SJSA1 (cell line): ENCODE measurements around the gene PIP4K2A. TPM values are rescaled to one million over a fixed set of nuclear protein-coding genes. Genes with fewer than 3 reads are reported as not detected.
A peak's percentile ranks its signal among the peaks of the same experiment; 100 is the strongest.

Source experiments
- DNase-seq, 2 experiments: peaks; one replicate each; pipeline ENCODE4 v3.0.0-alpha.2; 2015 to 2020; ENCODE audit warnings: low spot score in 2 of 2, low read depth in 1 of 2
- H3K27ac ChIP-seq: fragments of 250-450 bp; sonication (Bioruptor Pico); 2 replicates; pipeline ENCODE4 v1.5.1; 2020; ENCODE audit warnings: mild to moderate bottlenecking, moderate library complexity
- H3K27me3 ChIP-seq: fragments of 250-450 bp; sonication (Bioruptor Pico); replicated peaks from 2 replicates; pipeline ENCODE4 v1.5.1; 2020; ENCODE audit warnings: mild to moderate bottlenecking, moderate library complexity
- H3K36me3 ChIP-seq: fragments of 250-450 bp; sonication (Bioruptor Pico); 2 replicates; pipeline ENCODE4 v1.5.1; 2020; ENCODE audit warnings: mild to moderate bottlenecking
- H3K4me1 ChIP-seq: fragments of 250-450 bp; sonication (Bioruptor Pico); replicated peaks from 2 replicates; pipeline ENCODE4 v1.6.1; 2021; ENCODE audit warnings: mild to moderate bottlenecking
- H3K4me3 ChIP-seq: fragments of 250-450 bp; sonication (Bioruptor Pico); 2 replicates; pipeline ENCODE4 v1.5.1; 2020; ENCODE audit warnings: mild to moderate bottlenecking
- H3K9me3 ChIP-seq: fragments of 250-450 bp; sonication (Bioruptor Pico); replicated peaks from 2 replicates; pipeline ENCODE4 v1.5.1; 2020; ENCODE audit warnings: mild to moderate bottlenecking
- total RNA-seq: library from RNA; depleted of rRNA; stranded (reverse); fragments of >200 nt; shearing (Covaris generic); gene quantifications from 2 replicates; pipeline ENCODE4 v1.2.3, GENCODE V29; 2014

Gene PIP4K2A
- total RNA-seq, 1 experiment from 2014 or later, result 51.7 TPM

- peak overlapping the region; percentile 53 for H3K27ac ChIP-seq
- no peaks in the 10 kb centered on the region for H3K27me3 ChIP-seq
- H3K4me1 ChIP-seq, result peaks cover 39% of the 10 kb centered on the region
- no peaks in the 10 kb centered on the region for H3K9me3 ChIP-seq
- DNase-seq, result no peak
- no peak overlapping the region for H3K4me3 ChIP-seq
- H3K36me3 ChIP-seq, result peaks cover 18% of the 10 kb centered on the region
Measured at GRCh38 chr10:22605168-22605567, 109.2 kb downstream of the PIP4K2A start.

- Histone ChIP-seq H3K4me1 (peaks cover 44% of the 10 kb centered on the region), H3K27me3 (no peaks in the 10 kb centered on the region), H3K36me3 (peaks cover 18% of the 10 kb centered on the region), H3K9me3 (no peaks in the 10 kb centered on the region), H3K27ac (peak overlapping the region; percentile 53), H3K4me3 (no peak overlapping the region)
- no peak for DNase-seq
Measured at GRCh38 chr10:22604344-22605126, 109.8 kb downstream of the PIP4K2A start.

- H3K27me3 ChIP-seq, result no peaks in the 10 kb centered on the region
Measured at GRCh38 chr10:22603581-22603980, 110.8 kb downstream of the PIP4K2A start.

GRCh38 chr10:22601618-22602017 is 112.8 kb downstream of the PIP4K2A start:
- Histone ChIP-seq H3K9me3 (no peaks in the 10 kb centered on the region), H3K27ac (no peak overlapping the region), H3K36me3 (peaks cover 3% of the 10 kb centered on the region; the same call in 1 of the 2 replicates), H3K4me3 (no peak overlapping the region), H3K27me3 (no peaks in the 10 kb centered on the region), H3K4me1 (peaks cover 62% of the 10 kb centered on the region)
- no peak for DNase-seq

More at GRCh38 chr10:22603581-22603980, 110.8 kb downstream of the PIP4K2A start:
- Histone ChIP-seq H3K4me3 (no peak overlapping the region), H3K27ac (no peak overlapping the region), H3K36me3 (peaks cover 10% of the 10 kb centered on the region), H3K9me3 (no peaks in the 10 kb centered on the region), H3K4me1 (peaks cover 51% of the 10 kb centered on the region)
- no peak for DNase-seq

DNA sequence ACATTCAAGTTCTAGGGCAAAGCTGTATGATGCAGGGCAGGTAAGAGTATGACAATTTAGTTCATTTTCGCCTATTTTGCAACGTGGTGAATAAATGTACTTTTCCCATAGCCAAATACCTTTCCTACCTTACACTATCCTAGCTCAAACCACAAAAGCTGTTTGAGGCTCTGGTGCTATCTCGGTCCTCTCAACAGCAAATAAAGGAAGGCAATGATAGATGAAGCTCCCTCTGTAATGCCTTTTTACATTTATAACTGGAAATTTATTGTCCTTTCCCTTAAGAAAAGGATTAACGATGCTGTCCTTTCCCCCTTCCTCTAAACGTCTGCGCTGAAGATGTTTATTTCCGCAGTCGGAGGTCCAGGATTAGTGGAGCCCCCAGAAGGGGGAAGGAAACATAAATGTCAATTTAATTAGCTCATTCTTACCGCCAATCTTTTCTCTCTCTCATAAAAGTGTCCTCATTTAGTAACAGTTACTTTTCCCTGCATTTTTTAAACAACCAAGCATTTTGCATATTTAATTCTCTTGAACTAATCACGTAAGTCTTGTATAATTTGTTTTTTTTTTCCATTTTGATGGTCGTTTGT is 114.6 kb downstream of the PIP4K2A start:
- no peak for DNase-seq
- Histone ChIP-seq H3K27ac (peak overlapping the region; percentile 70), H3K27me3 (no peaks in the 10 kb centered on the region), H3K4me3 (no peak overlapping the region), H3K9me3 (no peaks in the 10 kb centered on the region), H3K4me1 (peaks cover 46% of the 10 kb centered on the region), H3K36me3 (peaks cover 3% of the 10 kb centered on the region; the same call in 1 of the 2 replicates)

DNA sequence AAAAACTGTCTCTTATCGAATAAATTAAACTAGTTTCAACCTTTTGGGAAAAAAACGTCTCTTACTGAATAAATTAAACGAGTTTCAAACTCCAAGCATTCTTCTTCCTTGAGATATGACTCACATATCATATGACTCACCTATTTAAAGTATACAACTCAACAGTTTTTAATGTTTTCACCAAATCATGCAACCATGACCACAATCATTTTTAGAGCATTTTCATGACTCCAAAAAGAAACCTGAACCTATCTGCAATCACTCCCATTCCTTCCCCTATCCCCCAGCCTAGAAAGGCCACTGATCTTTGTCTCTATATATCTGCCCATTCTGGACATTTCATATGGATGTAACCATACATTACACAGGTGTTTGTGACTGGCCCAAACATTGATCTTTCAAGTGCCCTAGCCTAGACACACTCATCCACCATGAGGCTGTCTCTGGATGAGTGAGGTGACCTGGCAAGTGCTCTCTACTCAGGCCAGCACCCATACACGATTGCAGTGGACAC is 115.3 kb downstream of the PIP4K2A start:
- H3K4me3 ChIP-seq, result no peak overlapping the region
- peak overlapping the region; percentile 70 for H3K27ac ChIP-seq
- H3K36me3 ChIP-seq, result no peaks in the 10 kb centered on the region; the same call in 1 of the 2 replicates
- peak in 1 of 2 experiments; percentile 80 for DNase-seq
- H3K4me1 ChIP-seq, result peaks cover 40% of the 10 kb centered on the region
- no peaks in the 10 kb centered on the region for H3K27me3 ChIP-seq
- no peaks in the 10 kb centered on the region for H3K9me3 ChIP-seq

- Histone ChIP-seq H3K36me3 (no peaks in the 10 kb centered on the region; the same call in 1 of the 2 replicates), H3K4me1 (peaks cover 34% of the 10 kb centered on the region), H3K27me3 (no peaks in the 10 kb centered on the region), H3K4me3 (no peak overlapping the region), H3K9me3 (no peaks in the 10 kb centered on the region), H3K27ac (peak overlapping the region; percentile 70)
- no peak for DNase-seq
Measured at GRCh38 chr10:22598478-22598877, 115.9 kb downstream of the PIP4K2A start.

- H3K4me1 ChIP-seq, result peaks cover 34% of the 10 kb centered on the region
Measured at GRCh38 chr10:22597138-22597537, 117.2 kb downstream of the PIP4K2A start.

GRCh38 chr10:22593636-22594198 is 120.7 kb downstream of the PIP4K2A start:
- no peaks in the 10 kb centered on the region for H3K27me3 ChIP-seq
- DNase-seq, result no peak
- H3K4me3 ChIP-seq, result no peak overlapping the region
- H3K27ac ChIP-seq, result no peak overlapping the region
- H3K36me3 ChIP-seq, result peaks cover 17% of the 10 kb centered on the region
- peaks cover 24% of the 10 kb centered on the region for H3K4me1 ChIP-seq
- no peaks in the 10 kb centered on the region for H3K9me3 ChIP-seq

More at GRCh38 chr10:22597138-22597537, 117.2 kb downstream of the PIP4K2A start:
- DNase-seq, result peak; percentile 66 to 70
- no peaks in the 10 kb centered on the region for H3K27me3 ChIP-seq
- no peak overlapping the region for H3K4me3 ChIP-seq
- H3K9me3 ChIP-seq, result no peaks in the 10 kb centered on the region
- H3K36me3 ChIP-seq, result no peaks in the 10 kb centered on the region; the same call in 1 of the 2 replicates
- peak overlapping the region; percentile 70 for H3K27ac ChIP-seq

DNA sequence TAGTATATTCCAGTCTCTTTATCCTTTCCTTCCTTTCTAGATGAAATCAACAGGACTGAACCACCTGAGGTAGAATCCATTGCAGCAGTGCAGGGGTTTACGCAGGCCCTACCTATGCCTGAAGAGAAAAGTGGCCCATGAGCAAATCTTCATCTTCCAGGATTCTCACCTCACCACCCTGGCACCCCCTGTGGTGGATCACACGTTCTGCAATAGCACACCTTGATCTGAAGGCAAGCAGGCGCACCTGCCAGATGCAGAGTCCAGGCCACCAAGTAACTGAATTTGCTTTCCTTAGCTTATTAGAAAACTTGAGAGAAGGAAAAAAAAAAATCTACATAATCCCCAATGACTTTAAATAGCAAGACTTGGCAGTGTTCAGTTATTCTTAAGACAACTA is 121.4 kb downstream of the PIP4K2A start:
- H3K9me3 ChIP-seq, result no peaks in the 10 kb centered on the region
- H3K36me3 ChIP-seq, result peaks cover 21% of the 10 kb centered on the region
- H3K27me3 ChIP-seq, result no peaks in the 10 kb centered on the region
- H3K4me1 ChIP-seq, result peaks cover 17% of the 10 kb centered on the region
- DNase-seq, result no peak
- H3K27ac ChIP-seq, result no peak overlapping the region
- H3K4me3 ChIP-seq, result no peak overlapping the region

- H3K4me3 ChIP-seq, result no peak overlapping the region
- peaks cover 26% of the 10 kb centered on the region for H3K36me3 ChIP-seq
- H3K27me3 ChIP-seq, result no peaks in the 10 kb centered on the region
- H3K9me3 ChIP-seq, result no peaks in the 10 kb centered on the region
- DNase-seq, result no peak
- H3K27ac ChIP-seq, result no peak overlapping the region
- no peaks in the 10 kb centered on the region for H3K4me1 ChIP-seq
Measured at GRCh38 chr10:22589851-22590514, 124.4 kb downstream of the PIP4K2A start.

- Histone ChIP-seq H3K4me1 (no peaks in the 10 kb centered on the region), H3K27me3 (no peaks in the 10 kb centered on the region), H3K36me3 (peaks cover 26% of the 10 kb centered on the region), H3K4me3 (no peak overlapping the region), H3K9me3 (no peaks in the 10 kb centered on the region), H3K27ac (no peak overlapping the region)
- DNase-seq, result no peak
Measured at GRCh38 chr10:22588462-22588861, 125.9 kb downstream of the PIP4K2A start.

- H3K4me3 ChIP-seq, result no peak overlapping the region
- no peak overlapping the region for H3K27ac ChIP-seq
- peaks cover 15% of the 10 kb centered on the region for H3K36me3 ChIP-seq
- H3K9me3 ChIP-seq, result no peaks in the 10 kb centered on the region
- H3K27me3 ChIP-seq, result no peaks in the 10 kb centered on the region
- no peak for DNase-seq
- H3K4me1 ChIP-seq, result 0 out of 2 replicates have a peak, but pooled peaks cover 3% of the 10 kb centered on the region
Measured at GRCh38 chr10:22583683-22584082, 130.7 kb downstream of the PIP4K2A start.
